GM12892 (cell line): ENCODE results near the gene CASQ2.
"Not testable (repeated sequence)": the region's sequence is repeated elsewhere in the genome, so short reads cannot be mapped to it uniquely, and the experiment has no call there.

Experiments used
- DNase-seq: peaks from one replicate; pipeline ENCODE4 v3.0.0; 2011; ENCODE audit not compliant: insufficient read length
- FAIRE-seq: peaks from 2 replicates; lab custom pipeline; 2011; peaks lifted over from hg19 to GRCh38; lab: Jason Lieb, UNC
- POLR2A ChIP-seq: IDR thresholded peaks from 2 replicates; pipeline ENCODE4 v1.6.1; 2011; ENCODE audit warnings: low read depth, low read length, control low read depth
- POLR2AphosphoS5 ChIP-seq: IDR thresholded peaks from 2 replicates; pipeline ENCODE4 v1.6.1; 2011; ENCODE audit warnings: low read depth, low read length, control low read depth
- TAF1 ChIP-seq: IDR thresholded peaks from 2 replicates; pipeline ENCODE4 v1.6.1; 2011; ENCODE audit warnings: low read depth, mild to moderate bottlenecking, control low read depth, low read length, borderline replicate concordance

The CASQ2 gene

GRCh38 chr1:115796897-115797296, 28.4 kb upstream of the CASQ2 start:
- DNase-seq (no peak), FAIRE-seq (no peak)
- no peak for TF ChIP-seq POLR2AphosphoS5
- no peak for TF ChIP-seq TAF1
- TF ChIP-seq POLR2A: no peak

DNA sequence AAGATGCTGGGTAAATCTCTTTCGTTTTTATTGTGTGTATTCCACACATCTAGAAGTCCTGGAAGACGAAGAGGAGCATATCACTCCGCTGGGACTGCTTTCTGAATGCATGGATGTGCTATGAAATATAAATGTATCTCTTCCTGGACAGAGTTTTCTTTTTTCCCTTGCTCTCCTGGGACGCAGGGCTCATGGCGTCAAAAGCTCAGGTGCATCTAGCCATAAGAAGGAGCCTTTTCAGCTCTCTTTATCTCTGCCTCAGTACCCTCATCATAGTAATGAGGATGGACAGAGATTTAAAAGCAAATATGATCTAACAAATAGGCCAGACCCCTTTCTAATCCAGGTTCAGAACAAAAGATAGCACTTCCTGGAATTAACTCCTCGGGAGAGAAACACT, 27.5 kb upstream of the CASQ2 start:
- FAIRE-seq: no peak
- no peak for DNase-seq

GRCh38 chr1:115794976-115795639, 26.6 kb upstream of the CASQ2 start:
- no peak for TF ChIP-seq POLR2AphosphoS5
- no peak for TF ChIP-seq TAF1
- TF ChIP-seq POLR2A: no peak
- no peak for FAIRE-seq
- DNase-seq: no peak

More for the DNA sequence above, 27.5 kb upstream of the CASQ2 start:
- TF ChIP-seq POLR2A: no peak
- no peak for TF ChIP-seq POLR2AphosphoS5
- TF ChIP-seq TAF1: no peak

- DNase-seq: no peak
- no peak for FAIRE-seq
- TF ChIP-seq POLR2AphosphoS5 (no peak), TAF1 (no peak), POLR2A (no peak)
These were observed 24.6 kb upstream of the CASQ2 start for GRCh38 chr1:115793162-115793561.

DNA sequence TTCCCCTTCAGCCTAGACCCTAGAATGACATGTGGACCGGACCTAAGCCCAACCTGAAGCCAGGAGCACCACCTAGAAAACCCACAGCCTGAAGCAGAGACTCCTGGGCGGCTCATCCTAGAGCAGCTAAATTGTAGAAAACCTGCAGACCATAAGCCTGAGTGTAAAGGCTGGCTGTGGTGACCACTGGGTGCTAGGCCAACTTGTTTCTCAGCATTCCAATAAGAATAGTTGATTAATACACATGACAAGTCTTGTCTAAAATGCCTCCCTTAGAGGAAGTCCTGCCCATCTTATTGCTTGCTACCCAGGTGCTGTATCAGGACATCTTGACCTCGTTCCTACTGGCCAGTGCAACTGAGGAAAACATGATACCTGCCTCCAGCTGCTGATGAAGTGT, 23.3 kb upstream of the CASQ2 start:
- FAIRE-seq: no peak
- DNase-seq: no peak
- no peak for TF ChIP-seq TAF1
- no peak for TF ChIP-seq POLR2AphosphoS5
- no peak for TF ChIP-seq POLR2A

DNA sequence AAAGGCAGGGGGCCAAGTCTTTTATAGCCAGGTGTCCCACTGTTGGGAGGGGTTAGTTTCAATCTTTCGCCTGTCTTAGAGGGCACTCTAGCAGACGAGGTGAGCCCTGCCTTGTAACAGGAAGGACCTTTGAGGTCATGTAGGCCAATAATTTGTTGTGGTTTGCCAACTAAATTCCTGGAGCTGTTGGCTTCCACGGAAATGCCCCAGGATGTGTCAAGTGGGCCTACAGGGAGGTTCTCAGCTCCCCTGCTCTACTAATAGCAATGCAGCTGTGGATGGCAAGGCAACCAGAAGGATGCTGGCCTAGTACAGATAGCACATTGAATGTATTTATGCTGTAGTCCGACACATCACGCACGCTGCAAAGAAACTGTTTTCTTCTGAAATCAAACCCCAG, 22.3 kb upstream of the CASQ2 start:
- no peak for TF ChIP-seq TAF1
- no peak for TF ChIP-seq POLR2AphosphoS5
- no peak for TF ChIP-seq POLR2A
- DNase-seq (no peak), FAIRE-seq (no peak)

GRCh38 chr1:115790356-115790755, 21.8 kb upstream of the CASQ2 start:
- no peak for FAIRE-seq
- no peak for DNase-seq
- TF ChIP-seq POLR2A: no peak

- no peak for TF ChIP-seq POLR2AphosphoS5
- no peak for TF ChIP-seq TAF1
- TF ChIP-seq POLR2A: no peak
- DNase-seq (no peak), FAIRE-seq (no peak)
These were observed 14.8 kb upstream of the CASQ2 start for GRCh38 chr1:115783311-115783710.

DNA sequence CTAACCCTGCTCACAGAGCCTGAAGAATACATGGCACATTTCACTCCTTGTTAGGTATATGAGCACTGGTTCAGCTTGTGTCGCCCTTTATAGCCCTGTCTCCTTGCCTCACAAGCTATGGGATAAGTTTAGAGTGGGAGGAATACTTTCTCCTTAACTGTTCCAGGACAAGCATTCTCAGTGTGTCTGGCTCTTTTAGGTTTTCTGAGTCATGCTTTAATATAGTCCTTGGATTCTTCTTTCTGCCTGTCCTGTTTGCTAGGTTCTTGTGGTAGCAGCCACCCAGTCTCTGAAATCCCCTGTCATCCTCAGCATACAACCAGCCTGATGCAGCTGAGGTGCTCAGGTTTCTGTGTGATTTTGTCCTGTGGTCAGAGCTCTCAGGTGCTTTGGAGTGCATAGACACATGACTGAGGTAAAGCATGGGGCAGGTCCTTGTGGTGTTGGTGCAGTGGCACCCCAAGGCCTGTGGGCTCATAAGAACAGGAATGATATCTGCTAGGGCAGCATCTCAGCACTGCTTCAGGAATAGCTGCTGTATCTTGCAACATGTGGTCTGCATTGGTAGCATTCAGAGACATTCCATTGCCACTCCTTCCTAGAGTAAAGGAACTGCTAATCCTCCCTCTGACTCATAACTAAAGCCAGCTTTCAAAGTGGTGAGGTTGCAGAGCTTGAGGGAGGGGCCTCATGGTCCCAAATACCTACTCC, 14.2 kb upstream of the CASQ2 start:
- TF ChIP-seq POLR2A (no peak), TAF1 (no peak), POLR2AphosphoS5 (no peak)
- FAIRE-seq: no peak
- DNase-seq: no peak

GRCh38 chr1:115781851-115782250, 13.3 kb upstream of the CASQ2 start:
- DNase-seq (no peak), FAIRE-seq (no peak)
- no peak for TF ChIP-seq POLR2A
- TF ChIP-seq TAF1: no peak
- no peak for TF ChIP-seq POLR2AphosphoS5

- TF ChIP-seq POLR2AphosphoS5: no peak
- no peak for TF ChIP-seq POLR2A
- no peak for TF ChIP-seq TAF1
- DNase-seq: no peak
- no peak for FAIRE-seq
These were observed 12.8 kb upstream of the CASQ2 start for GRCh38 chr1:115781343-115781742.

DNA sequence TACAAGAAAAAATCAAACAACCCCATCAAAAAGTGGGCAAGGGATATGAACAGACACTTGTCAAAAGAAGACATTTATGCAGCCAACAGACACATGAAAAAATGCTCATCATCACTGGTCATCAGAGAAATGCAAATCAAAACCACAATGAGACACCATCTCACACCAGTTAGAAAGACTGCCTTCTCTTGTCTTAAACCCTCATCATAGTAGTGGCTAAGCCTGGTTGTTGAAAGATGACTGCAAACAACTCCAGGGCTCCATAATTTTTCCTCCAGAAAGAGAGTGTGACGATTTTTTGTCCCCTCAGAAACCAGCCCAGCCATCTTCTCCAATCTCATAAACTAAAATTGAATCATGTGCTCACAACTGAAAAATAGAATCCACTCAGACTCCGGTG, 12.1 kb upstream of the CASQ2 start:
- DNase-seq, FAIRE-seq: not testable (repeated sequence)

GRCh38 chr1:115779075-115779474, 10.6 kb upstream of the CASQ2 start:
- not testable (repeated sequence) for DNase-seq, FAIRE-seq
